GM10248 (cell line): ENCODE measurements around the gene AGRN.

Experiments used
- CTCF ChIA-PET: fragments of 300-600 bp; sonication (Branson Sonifier 250); formaldehyde crosslinking; extraction: SDS; loops from one replicate; lab custom pipeline; 2021; ENCODE audit warnings: antibody characterized with exemption; lab: Yijun Ruan, JAX
- POLR2A ChIA-PET: fragments of 350-650 bp; sonication (Branson Sonifier 250); formaldehyde crosslinking; extraction: SDS; loops from one replicate; lab custom pipeline; 2020; ENCODE audit warnings: antibody characterized with exemption; lab: Yijun Ruan, JAX
- DNase-seq: peaks from one replicate; pipeline ENCODE4 v3.0.0; 2012; ENCODE audit errors: extremely low spot score
- TF ChIP-seq, protein P1 (sequence below): IDR thresholded peaks from 2 replicates; pipeline ENCODE4 v1.5.1; 2012; ENCODE audit warnings: mild to moderate bottlenecking, low read depth; ENCODE audit errors: extremely low read depth, missing control alignments, control extremely low read depth

AGRN gene

DNA sequence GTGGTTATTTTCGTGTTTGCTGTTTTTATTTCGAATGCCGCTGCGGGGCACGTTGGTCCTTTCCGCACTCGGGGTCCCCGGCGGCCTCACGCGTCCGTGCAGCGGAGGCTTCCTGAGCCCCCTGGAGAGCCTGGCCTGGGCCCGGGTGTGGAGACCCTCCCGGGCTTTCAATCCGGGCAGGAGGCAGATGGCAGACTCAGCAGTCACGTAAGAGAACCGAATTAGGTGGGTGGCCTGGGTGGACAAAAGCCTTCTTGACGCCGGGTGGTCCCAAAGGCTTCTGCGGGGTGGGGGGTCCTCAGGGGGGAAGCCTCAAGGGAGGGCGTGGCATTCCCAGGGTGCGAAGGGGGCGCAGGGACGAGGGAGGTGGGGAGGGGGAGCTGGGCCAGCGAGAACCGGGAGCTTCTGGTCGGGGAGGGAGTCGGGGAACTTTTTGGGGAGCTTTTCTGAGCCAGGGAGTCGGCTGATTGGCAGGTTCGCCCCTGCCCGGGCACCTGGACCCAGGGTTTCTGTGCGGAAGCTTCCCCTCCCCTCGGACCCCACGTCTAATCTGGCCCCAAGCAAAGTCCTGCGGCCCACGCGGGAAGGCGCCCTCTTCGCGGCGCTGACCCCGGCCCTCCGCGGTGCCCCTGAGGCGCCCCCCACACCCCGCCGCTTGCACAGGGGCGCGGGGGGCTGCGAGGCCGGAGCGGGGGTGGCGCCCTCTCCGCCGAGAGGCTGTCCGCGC is 18.7 kb upstream of the AGRN start:
- ChIA-PET CTCF (interaction anchor here (0.7 to 5.6 kb wide), 15 partner anchors 9 to 277 kb away, joined by 3 to 54 read pairs (median 6); partner anchors contain the start of genes ISG15, PLEKHN1 and RNF223), POLR2A (no interaction called here)
- DNase-seq, result no peak
- TF ChIP-seq, protein P1, sequence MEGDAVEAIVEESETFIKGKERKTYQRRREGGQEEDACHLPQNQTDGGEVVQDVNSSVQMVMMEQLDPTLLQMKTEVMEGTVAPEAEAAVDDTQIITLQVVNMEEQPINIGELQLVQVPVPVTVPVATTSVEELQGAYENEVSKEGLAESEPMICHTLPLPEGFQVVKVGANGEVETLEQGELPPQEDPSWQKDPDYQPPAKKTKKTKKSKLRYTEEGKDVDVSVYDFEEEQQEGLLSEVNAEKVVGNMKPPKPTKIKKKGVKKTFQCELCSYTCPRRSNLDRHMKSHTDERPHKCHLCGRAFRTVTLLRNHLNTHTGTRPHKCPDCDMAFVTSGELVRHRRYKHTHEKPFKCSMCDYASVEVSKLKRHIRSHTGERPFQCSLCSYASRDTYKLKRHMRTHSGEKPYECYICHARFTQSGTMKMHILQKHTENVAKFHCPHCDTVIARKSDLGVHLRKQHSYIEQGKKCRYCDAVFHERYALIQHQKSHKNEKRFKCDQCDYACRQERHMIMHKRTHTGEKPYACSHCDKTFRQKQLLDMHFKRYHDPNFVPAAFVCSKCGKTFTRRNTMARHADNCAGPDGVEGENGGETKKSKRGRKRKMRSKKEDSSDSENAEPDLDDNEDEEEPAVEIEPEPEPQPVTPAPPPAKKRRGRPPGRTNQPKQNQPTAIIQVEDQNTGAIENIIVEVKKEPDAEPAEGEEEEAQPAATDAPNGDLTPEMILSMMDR, result no peak

DNA sequence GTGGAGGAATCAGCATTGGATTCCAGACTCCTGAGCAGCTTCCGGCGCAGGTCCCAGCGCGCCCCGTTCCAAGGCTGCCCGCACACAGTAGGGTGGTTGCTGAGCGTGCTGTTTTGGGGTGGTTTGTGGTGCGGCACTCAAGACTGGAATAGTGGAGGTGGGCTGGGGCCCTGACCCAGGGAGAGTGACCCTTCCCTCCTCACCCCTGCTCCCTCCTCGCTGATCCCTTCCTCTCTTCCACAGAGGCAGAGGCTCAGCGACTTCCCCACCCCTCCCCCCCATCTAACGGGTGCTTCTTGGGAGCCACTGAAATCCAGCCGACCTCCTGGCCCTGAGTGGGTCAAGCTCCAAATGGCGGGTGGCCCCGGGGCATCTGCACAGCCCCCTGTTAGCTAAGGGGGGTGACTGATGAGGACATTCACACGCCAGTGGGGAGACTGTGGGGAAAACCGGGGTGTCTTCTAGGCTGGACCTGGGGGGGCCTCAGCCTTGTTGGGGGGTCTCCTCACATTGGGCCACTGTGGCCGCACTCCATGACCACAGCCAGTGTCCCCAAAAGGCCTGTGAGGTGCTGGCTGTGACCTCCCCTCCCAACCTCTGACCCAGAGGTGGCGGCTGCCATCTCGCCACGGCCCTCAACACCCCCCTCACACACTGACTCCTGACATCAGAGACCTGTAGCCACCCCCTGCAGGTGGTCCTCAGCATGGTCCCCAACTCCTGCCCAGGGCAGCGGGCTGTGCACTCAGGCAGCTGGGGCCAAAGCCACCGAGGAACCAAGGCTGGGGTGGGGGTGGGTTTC is 16.1 kb upstream of the AGRN start:
- CTCF ChIA-PET, result interaction anchor here (1.5 to 5.6 kb wide), 7 partner anchors 10 to 55 kb away, joined by 4 to 54 read pairs (median 11); partner anchors contain the start of gene ISG15
- POLR2A ChIA-PET, result no interaction called here

DNA sequence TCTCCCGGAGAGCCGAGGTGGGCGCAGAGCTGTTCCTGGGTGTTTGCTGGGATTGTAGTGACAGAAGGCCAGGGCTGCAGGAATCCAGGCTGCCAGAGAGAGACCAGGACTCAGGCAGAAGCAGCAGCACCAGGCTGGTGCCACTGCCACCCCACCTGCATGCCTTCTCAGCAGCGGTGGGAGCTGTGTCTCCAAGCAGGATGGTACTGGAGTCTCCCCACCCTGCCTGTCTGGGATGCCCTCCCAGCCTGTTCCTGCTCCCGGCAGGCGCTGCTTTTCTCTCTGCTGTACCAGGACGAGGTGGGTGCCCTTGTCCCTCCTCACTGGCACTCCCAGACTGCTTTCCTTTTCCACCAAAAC is 15.5 kb upstream of the AGRN start:
- CTCF ChIA-PET, result interaction anchor here (1.5 to 5.6 kb wide), 4 partner anchors 10 to 55 kb away, joined by 4 to 54 read pairs (median 8); no protein-coding TSS in a partner anchor
- DNase-seq, result no peak
- TF ChIP-seq, protein P1, result no peak
- POLR2A ChIA-PET, result no interaction called here

More for the DNA sequence above, 16.1 kb upstream of the AGRN start:
- DNase-seq, result no peak
- TF ChIP-seq, protein P1, result no peak

DNA sequence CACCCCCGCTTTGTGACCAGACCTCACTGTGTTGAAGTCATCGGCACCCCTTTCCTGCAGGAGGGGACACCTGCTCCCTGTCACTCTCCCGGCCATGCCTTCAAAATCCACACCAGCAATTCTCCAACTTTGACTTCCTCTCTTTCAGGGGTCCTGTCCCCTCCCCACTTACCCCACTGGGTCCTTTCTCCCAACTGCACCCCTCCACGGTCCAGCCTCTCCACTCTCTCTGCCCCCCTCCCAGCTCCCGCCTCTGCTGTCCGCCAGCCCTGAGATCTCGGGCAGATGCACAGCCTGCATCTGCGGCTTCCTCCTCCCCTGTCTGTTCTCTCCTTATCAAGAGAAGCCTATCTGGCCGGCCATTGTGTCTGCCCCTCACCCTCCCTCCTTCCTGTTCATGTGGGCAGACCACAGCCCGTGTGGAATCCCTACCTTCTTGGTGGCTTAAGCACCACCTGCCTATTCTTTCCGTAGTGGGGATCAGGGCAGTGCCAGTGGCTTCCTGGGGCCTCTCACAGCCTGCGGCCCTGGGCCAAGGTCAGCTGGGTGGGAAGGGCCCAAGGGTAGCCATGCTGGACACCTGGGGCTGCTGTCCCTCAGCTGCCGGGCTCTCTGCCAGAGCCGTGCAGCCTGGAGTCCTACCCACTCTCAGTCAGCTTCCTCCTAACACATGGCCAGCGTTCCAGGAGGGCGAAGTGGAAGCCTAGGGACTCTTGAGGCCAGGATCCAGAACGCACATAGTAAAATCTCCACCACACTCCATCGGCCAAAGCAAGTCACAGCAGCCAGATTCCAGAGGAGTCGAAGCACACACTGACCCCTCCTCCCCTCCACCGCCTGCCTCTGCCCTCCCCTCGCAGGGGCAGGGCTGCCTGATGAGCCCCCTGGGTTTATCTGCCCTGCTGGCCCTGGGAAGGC is 14.9 kb upstream of the AGRN start:
- CTCF ChIA-PET, result interaction anchor here (1.5 to 5.6 kb wide), 5 partner anchors 9 to 58 kb away, joined by 4 to 54 read pairs (median 6); no protein-coding TSS in a partner anchor
- no peak for DNase-seq
- TF ChIP-seq, protein P1, result no peak
- POLR2A ChIA-PET, result no interaction called here

DNA sequence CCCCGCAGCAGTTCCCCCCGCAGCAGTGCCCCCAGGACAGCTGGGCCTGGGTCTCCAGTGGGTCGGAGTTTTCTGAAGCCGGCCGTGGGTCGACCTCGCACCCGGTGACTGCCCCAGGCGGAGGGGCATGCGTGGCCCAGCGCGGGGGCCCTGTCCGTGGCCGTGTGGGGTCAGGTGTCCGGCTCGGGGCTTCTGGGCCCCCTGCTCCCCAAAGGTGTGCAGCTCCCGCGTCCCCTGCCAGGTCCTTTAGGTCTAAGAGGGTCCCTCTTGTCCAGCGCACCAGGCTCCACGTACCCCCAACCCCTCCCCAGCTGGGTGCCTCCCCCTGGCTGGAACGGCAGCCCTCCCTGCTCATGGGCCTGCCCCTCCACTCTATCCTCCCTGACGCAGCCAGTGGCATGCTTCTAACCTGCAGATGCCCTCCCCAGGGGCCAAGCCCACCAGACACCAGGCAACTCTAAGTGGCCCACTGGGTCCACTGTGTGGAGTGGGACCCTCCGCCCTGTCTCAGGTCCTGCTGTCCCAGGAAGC is 14.1 kb upstream of the AGRN start:
- ChIA-PET CTCF (interaction anchor here (1.6 to 5.6 kb wide), 3 partner anchors 12 to 57 kb away, joined by 4 to 54 read pairs (median 6); no protein-coding TSS in a partner anchor), POLR2A (no interaction called here)
- TF ChIP-seq, protein P1, result no peak
- DNase-seq, result no peak
